OCI-LY7 (cell line): ENCODE measurements around the gene CISD2. TPM values are rescaled to one million over a fixed set of nuclear protein-coding genes. Genes with fewer than 3 reads are reported as not detected.

Experiments used
- BruUV-seq: library from RNA; stranded (reverse); fragments of 400-500 nt; replicated peaks from 2 replicates; lab custom pipeline; 2021; lab: Mats Ljungman, UMichigan
- CTCF ChIA-PET: fragments of 300-600 bp; sonication (Branson Sonifier 250); formaldehyde crosslinking; loops from one replicate; lab custom pipeline; 2022; ENCODE audit warnings: antibody characterized with exemption; ENCODE audit not compliant: unreplicated experiment; lab: Charles Lee
- POLR2A ChIA-PET: fragments of 300-600 bp; sonication (Branson Sonifier 250); formaldehyde crosslinking; loops from one replicate; lab custom pipeline; 2022; ENCODE audit warnings: antibody characterized with exemption; lab: Charles Lee
- DNase-seq: peaks from one replicate; pipeline ENCODE4 v3.0.0-alpha.2; 2015; ENCODE audit warnings: low spot score
- H2AFZ ChIP-seq: fragments of 200-600 bp; sonication (generic), shearing (Covaris generic); 2 replicates; pipeline ENCODE4 v1.6.1; 2014; ENCODE audit warnings: mild to moderate bottlenecking, antibody characterized with exemption, low read length, moderate library complexity
- H3K27ac ChIP-seq: fragments of 200-600 bp; sonication (generic); 2 replicates; pipeline ENCODE4 v1.5.1; 2014; ENCODE audit warnings: mixed run types, low read depth, mild to moderate bottlenecking, moderate library complexity, low read length, inconsistent platforms; ENCODE audit not compliant: poor library complexity, severe bottlenecking
- H3K36me3 ChIP-seq: fragments of 200-600 bp; sonication (generic); 2 replicates; pipeline ENCODE4 v1.6.1; 2014; ENCODE audit warnings: mild to moderate bottlenecking, antibody characterized with exemption, low read length, moderate library complexity, mixed read lengths; ENCODE audit not compliant: insufficient read depth
- H3K4me1 ChIP-seq: fragments of 200-600 bp; sonication (generic); 2 replicates; pipeline ENCODE4 v1.5.1; 2014; ENCODE audit warnings: mild to moderate bottlenecking, low read length; ENCODE audit not compliant: insufficient read depth, poor library complexity, severe bottlenecking
- H3K4me2 ChIP-seq: fragments of 200-600 bp; sonication (generic); 2 replicates; pipeline ENCODE4 v1.6.1; 2014; ENCODE audit warnings: mild to moderate bottlenecking, low read length
- H3K4me3 ChIP-seq: fragments of 200-600 bp; sonication (generic); 2 replicates; pipeline ENCODE4 v1.5.1; 2014; ENCODE audit warnings: mild to moderate bottlenecking, low read depth, low read length; ENCODE audit not compliant: poor library complexity, severe bottlenecking
- H3K79me2 ChIP-seq: fragments of 200-600 bp; sonication (generic); 2 replicates; pipeline ENCODE4 v1.6.1; 2016; ENCODE audit warnings: low read depth, mild to moderate bottlenecking, low read length, moderate library complexity, mixed read lengths; ENCODE audit not compliant: insufficient read depth
- H3K9me2 ChIP-seq: fragments of 200-600 bp; sonication (generic); 2 replicates; pipeline ENCODE4 v1.6.1; 2016; ENCODE audit warnings: mild to moderate bottlenecking, low read length, mixed read lengths; ENCODE audit not compliant: insufficient read depth
- H3K9me3 ChIP-seq: fragments of 200-600 bp; sonication (generic); 2 replicates; pipeline ENCODE4 v1.6.1; 2014; ENCODE audit warnings: mild to moderate bottlenecking, mixed run types, low read length, mixed read lengths
- H4K20me1 ChIP-seq: fragments of 200-600 bp; sonication (generic); 2 replicates; pipeline ENCODE4 v1.6.1; 2014; ENCODE audit warnings: mild to moderate bottlenecking, antibody characterized with exemption, low read length, moderate library complexity, mixed read lengths; ENCODE audit not compliant: insufficient read depth
- EZH2phosphoT487 ChIP-seq: fragments of 200-600 bp; sonication (generic); IDR thresholded peaks from 2 replicates; pipeline ENCODE4 v1.6.1; 2018; ENCODE audit warnings: low read depth, borderline replicate concordance, mild to moderate bottlenecking, mixed run types, antibody characterized with exemption, low read length, moderate library complexity, mixed read lengths
- intact Hi-C: fragments of 100-400 bp; cut with micrococcal nuclease; formaldehyde crosslinking; loops from one replicate; pipeline ENCODE4 v1.10.0; 2022; ENCODE audit not compliant: unreplicated experiment
- total RNA-seq, 2 experiments: library from RNA; depleted of rRNA in 1 of 2; stranded (reverse); fragments of >200 nt in 1 of 2; shearing (Covaris generic) in 1 of 2; gene quantifications; 2 replicates each; pipeline ENCODE4 v1.2.3, GENCODE V29; 2014 to 2022
- TF ChIP-seq, protein P1 (sequence below): fragments of 200-600 bp; sonication (generic); conservative IDR thresholded peaks from 2 replicates; pipeline ENCODE4 v1.5.1; 2014; ENCODE audit warnings: mild to moderate bottlenecking, antibody characterized with exemption, low read length, moderate library complexity, mixed read lengths

CISD2 gene
- total RNA-seq, 2 experiments from 2014 or later, result 34.6 to 37.6 TPM

DNA sequence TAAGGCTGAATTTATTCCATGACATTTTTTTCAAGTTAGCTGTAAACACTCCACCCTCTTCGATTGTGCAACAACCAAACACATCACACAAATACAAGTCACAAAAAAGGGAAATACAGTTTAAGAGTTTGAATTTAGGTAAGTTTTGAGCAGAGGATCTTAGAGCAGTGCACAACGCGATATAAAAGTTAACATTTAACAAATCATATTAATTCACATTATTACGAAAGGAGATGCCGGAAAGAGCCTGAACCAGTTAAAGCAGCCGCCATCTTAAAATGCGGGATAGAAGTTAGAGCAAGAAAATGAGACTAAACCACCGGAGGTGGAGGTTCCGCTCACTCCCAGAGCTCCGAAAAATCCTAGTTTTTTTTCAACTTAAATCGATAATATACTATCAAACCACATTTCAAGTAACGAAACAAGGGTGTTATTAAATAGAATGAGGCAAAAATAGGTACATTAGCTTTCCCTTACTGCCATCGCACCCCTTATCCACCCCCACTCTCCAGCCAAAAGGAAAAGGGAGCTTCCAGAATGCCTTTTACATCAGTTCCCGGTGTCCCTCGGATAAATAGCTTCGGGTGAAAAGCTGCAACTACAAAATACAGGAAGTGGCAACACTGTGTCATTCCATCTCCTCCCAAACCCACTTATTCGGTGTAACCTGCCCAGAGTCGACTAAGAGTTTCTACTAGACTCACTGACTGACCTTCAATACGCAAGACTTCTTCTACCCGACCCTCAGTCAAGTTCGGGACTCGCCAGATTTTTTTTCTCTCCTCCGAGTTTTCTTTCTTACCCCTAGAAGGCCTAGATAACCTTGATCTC lies 43.3 kb upstream of the CISD2 start:
- H3K9me2 ChIP-seq, result no peaks in the 10 kb centered on the region
- DNase-seq, result peak; percentile 64
- TF ChIP-seq EZH2phosphoT487, result no peak
- TF ChIP-seq, protein P1, sequence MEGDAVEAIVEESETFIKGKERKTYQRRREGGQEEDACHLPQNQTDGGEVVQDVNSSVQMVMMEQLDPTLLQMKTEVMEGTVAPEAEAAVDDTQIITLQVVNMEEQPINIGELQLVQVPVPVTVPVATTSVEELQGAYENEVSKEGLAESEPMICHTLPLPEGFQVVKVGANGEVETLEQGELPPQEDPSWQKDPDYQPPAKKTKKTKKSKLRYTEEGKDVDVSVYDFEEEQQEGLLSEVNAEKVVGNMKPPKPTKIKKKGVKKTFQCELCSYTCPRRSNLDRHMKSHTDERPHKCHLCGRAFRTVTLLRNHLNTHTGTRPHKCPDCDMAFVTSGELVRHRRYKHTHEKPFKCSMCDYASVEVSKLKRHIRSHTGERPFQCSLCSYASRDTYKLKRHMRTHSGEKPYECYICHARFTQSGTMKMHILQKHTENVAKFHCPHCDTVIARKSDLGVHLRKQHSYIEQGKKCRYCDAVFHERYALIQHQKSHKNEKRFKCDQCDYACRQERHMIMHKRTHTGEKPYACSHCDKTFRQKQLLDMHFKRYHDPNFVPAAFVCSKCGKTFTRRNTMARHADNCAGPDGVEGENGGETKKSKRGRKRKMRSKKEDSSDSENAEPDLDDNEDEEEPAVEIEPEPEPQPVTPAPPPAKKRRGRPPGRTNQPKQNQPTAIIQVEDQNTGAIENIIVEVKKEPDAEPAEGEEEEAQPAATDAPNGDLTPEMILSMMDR, result no peak
- peaks cover 45% of the 10 kb centered on the region for H4K20me1 ChIP-seq
- peak overlapping the region; percentile 89 for H3K4me3 ChIP-seq
- H3K4me2 ChIP-seq, result peak overlapping the region; percentile 86
- H3K27ac ChIP-seq, result peak overlapping the region; percentile 94
- H2AFZ ChIP-seq, result no peak overlapping the region
- H3K79me2 ChIP-seq, result peaks cover 88% of the 10 kb centered on the region
- intact Hi-C loops, result loop anchor here (5.0 kb wide), 4 partner anchors 182 to 1478 kb away; partner anchors contain the start of genes BDH2, NFKB1 and PPP3CA
- no TSS peak for BruUV-seq
- H3K36me3 ChIP-seq, result peaks cover 62% of the 10 kb centered on the region
- ChIA-PET CTCF (no interaction called here), POLR2A (interaction anchor here (0.5 to 11.2 kb wide), 7 partner anchors 9 to 376 kb away, joined by 3 to 116 read pairs (median 5); partner anchors contain the start of gene CISD2)
- H3K9me3 ChIP-seq, result no peaks in the 10 kb centered on the region
- peaks cover 55% of the 10 kb centered on the region for H3K4me1 ChIP-seq

DNA sequence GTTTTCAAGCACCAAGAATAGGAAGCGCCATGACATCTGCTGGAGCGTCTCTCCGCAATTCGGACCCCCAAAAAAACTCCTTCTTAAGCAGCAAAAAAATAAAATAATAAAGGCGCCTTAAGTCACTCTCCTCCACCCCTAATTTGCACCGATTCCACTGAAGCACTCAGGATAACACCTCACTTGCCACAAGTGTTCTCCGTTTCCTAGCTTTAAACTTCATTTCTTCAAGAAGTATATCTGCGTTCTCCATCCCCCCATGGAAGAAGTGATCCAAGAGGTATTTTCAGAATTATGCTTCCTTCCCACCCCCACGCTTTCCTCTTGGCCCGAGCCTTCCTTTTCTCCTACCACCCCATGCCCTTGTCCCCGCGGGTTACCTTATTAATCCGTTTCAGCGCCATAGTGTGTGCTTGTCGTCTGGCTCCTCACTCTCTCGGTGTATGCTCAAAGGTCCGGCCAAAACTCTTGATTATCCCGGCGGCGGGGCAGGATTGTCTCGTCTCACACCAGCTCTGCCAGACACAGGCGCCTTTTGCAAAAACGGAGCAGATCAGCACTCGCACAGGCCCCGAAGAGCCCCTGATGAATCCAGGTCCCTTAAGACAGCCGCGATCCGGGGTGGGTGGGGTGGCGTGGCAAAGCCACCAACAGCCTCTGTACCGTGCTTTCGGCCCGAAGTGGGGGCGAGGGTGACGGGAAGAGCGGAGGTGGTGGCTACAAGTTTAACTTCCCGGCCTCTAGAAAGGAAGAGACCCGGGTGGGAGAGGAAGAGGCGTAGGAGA lies 42.5 kb upstream of the CISD2 start:
- Histone ChIP-seq H3K9me3 (no peaks in the 10 kb centered on the region), H3K27ac (peak overlapping the region; percentile 94), H3K79me2 (peaks cover 88% of the 10 kb centered on the region), H2AFZ (no peak overlapping the region), H3K4me2 (peak overlapping the region; percentile 86), H3K4me1 (peaks cover 48% of the 10 kb centered on the region), H3K4me3 (peak overlapping the region; percentile 89), H3K36me3 (peaks cover 54% of the 10 kb centered on the region), H4K20me1 (peaks cover 37% of the 10 kb centered on the region), H3K9me2 (no peaks in the 10 kb centered on the region)
- intact Hi-C loops, result loop anchor here (5.0 kb wide), 4 partner anchors 181 to 1479 kb away; partner anchors contain the start of genes BDH2, NFKB1 and PPP3CA
- ChIA-PET POLR2A (interaction anchor here (0.5 to 11.2 kb wide), 8 partner anchors 10 to 375 kb away, joined by 3 to 116 read pairs (median 4); partner anchors contain the start of gene CISD2), CTCF (no interaction called here)
- no peak for TF ChIP-seq EZH2phosphoT487
- TF ChIP-seq, protein P1, result no peak
- no peak for DNase-seq
- no TSS peak for BruUV-seq
